ENCODE results near the gene GAGE10.
"Not testable (repeated sequence)": the region's sequence is repeated elsewhere in the genome, so short reads cannot be mapped to it uniquely, and the experiment has no call there.

DNA sequence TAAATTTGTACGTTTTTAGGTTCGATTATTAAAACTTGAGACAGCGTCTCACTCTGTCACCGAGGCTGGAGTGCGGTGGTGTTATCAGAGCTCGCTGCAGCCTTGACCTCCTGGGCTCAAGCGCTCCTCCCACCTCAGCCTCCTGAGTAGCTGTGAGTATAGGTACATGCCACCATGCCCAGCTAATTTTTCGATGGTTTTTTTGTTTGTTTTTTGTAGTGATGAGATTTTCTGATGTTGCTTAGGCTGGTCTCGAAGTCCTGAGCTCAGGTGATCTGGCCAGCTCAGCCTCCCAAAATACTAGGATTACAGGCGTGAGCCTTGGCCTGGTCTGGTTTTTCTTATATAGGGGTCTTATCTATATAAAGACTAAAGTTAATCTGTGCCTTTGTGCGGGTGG is 27.0 kb downstream of the GAGE10 start:
- TF ChIP-seq, protein P1, sequence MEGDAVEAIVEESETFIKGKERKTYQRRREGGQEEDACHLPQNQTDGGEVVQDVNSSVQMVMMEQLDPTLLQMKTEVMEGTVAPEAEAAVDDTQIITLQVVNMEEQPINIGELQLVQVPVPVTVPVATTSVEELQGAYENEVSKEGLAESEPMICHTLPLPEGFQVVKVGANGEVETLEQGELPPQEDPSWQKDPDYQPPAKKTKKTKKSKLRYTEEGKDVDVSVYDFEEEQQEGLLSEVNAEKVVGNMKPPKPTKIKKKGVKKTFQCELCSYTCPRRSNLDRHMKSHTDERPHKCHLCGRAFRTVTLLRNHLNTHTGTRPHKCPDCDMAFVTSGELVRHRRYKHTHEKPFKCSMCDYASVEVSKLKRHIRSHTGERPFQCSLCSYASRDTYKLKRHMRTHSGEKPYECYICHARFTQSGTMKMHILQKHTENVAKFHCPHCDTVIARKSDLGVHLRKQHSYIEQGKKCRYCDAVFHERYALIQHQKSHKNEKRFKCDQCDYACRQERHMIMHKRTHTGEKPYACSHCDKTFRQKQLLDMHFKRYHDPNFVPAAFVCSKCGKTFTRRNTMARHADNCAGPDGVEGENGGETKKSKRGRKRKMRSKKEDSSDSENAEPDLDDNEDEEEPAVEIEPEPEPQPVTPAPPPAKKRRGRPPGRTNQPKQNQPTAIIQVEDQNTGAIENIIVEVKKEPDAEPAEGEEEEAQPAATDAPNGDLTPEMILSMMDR (IDR thresholded peaks at IDR 0.05): not testable (repeated sequence)
- not testable (repeated sequence) for TF ChIP-seq POLR2A, EP300 (IDR thresholded peaks at IDR 0.05)
